Common myeloid progenitor, CD34-positive (primary cell): ENCODE results near the gene CCND3.
A peak's percentile ranks its signal among the peaks of the same experiment; 100 is the strongest.

ENCODE experiments used
- CTCF ChIA-PET: fragments of 350-600 bp; sonication (Branson Sonifier 250); formaldehyde crosslinking; loops from one replicate; lab custom pipeline; 2021; ENCODE audit warnings: antibody characterized with exemption; lab: Charles Lee
- POLR2A ChIA-PET: fragments of 350-600 bp; sonication (Branson Sonifier 250); formaldehyde crosslinking; loops from one replicate; lab custom pipeline; 2021; ENCODE audit warnings: antibody characterized with exemption; lab: Charles Lee
- DNase-seq, 3 donors: peaks; one replicate each; pipeline versions ENCODE4 v3.0.0 to v3.0.0-alpha.2; 2013
- H3K27ac ChIP-seq, 2 experiments: 1 replicate in 1 of 2; 2 replicates in 1 of 2; pipeline ENCODE4 v1.7.0; 2013; ENCODE audit warnings: inconsistent platforms in 2 of 2, low read length in 2 of 2, mild to moderate bottlenecking in 2 of 2, low read depth in 1 of 2, moderate library complexity in 1 of 2; ENCODE audit not compliant: severe bottlenecking in 2 of 2, insufficient read depth in 1 of 2, poor library complexity in 1 of 2
- H3K27me3 ChIP-seq, 5 experiments: replicated peaks in 2 of 5; 1 replicate in 3 of 5; 2 replicates in 2 of 5; pipeline versions ENCODE4 v1.6.1 to v1.7.0; 2013; ENCODE audit warnings: low read length in 4 of 5, mild to moderate bottlenecking in 2 of 5, moderate library complexity in 2 of 5, inconsistent platforms in 1 of 5; ENCODE audit not compliant: insufficient read depth in 5 of 5, control insufficient read depth in 4 of 5
- H3K36me3 ChIP-seq, 4 experiments: 1 replicate in 2 of 4; 2 replicates in 2 of 4; pipeline versions ENCODE4 v1.6.1 to v1.7.0; 2013; ENCODE audit warnings: low read length in 3 of 4, control low read depth in 1 of 4, mild to moderate bottlenecking in 1 of 4; ENCODE audit not compliant: control insufficient read depth in 4 of 4, insufficient read depth in 4 of 4
- H3K4me1 ChIP-seq, 4 experiments: 1 replicate in 3 of 4; 2 replicates in 1 of 4; pipeline versions ENCODE4 v1.6.1 to v1.7.1; 2013; ENCODE audit warnings: low read length in 3 of 4, mild to moderate bottlenecking in 3 of 4, control low read depth in 1 of 4, inconsistent platforms in 1 of 4, moderate library complexity in 1 of 4; ENCODE audit not compliant: control insufficient read depth in 4 of 4, insufficient read depth in 4 of 4; ENCODE audit errors: control extremely low read depth in 1 of 4
- H3K4me3 ChIP-seq, 7 experiments: 1 replicate in 4 of 7; 2 replicates in 3 of 7; pipeline versions ENCODE4 v1.5.1 to v1.7.0; 2013; ENCODE audit warnings: mild to moderate bottlenecking in 7 of 7, low read length in 6 of 7, moderate library complexity in 6 of 7, inconsistent platforms in 2 of 7, low read depth in 2 of 7, control low read depth in 1 of 7; ENCODE audit not compliant: insufficient read depth in 4 of 7, control insufficient read depth in 1 of 7; ENCODE audit errors: extremely low read depth in 1 of 7
- H3K9me3 ChIP-seq, 5 experiments: 1 replicate in 4 of 5; 2 replicates in 1 of 5; pipeline versions ENCODE4 v1.6.1 to v1.7.1; 2013; ENCODE audit warnings: low read length in 4 of 5, mild to moderate bottlenecking in 2 of 5, inconsistent platforms in 1 of 5, low read depth in 1 of 5, moderate library complexity in 1 of 5; ENCODE audit not compliant: control insufficient read depth in 4 of 5, insufficient read depth in 2 of 5; ENCODE audit errors: control extremely low read depth in 1 of 5
- WGBS: methylation state at CpG from one replicate; pipeline ENCODE4 v1.1.5; 2013; ENCODE audit not compliant: insufficient coverage; 5-methylcytosine and 5-hydroxymethylcytosine counted together

The CCND3 gene

DNA sequence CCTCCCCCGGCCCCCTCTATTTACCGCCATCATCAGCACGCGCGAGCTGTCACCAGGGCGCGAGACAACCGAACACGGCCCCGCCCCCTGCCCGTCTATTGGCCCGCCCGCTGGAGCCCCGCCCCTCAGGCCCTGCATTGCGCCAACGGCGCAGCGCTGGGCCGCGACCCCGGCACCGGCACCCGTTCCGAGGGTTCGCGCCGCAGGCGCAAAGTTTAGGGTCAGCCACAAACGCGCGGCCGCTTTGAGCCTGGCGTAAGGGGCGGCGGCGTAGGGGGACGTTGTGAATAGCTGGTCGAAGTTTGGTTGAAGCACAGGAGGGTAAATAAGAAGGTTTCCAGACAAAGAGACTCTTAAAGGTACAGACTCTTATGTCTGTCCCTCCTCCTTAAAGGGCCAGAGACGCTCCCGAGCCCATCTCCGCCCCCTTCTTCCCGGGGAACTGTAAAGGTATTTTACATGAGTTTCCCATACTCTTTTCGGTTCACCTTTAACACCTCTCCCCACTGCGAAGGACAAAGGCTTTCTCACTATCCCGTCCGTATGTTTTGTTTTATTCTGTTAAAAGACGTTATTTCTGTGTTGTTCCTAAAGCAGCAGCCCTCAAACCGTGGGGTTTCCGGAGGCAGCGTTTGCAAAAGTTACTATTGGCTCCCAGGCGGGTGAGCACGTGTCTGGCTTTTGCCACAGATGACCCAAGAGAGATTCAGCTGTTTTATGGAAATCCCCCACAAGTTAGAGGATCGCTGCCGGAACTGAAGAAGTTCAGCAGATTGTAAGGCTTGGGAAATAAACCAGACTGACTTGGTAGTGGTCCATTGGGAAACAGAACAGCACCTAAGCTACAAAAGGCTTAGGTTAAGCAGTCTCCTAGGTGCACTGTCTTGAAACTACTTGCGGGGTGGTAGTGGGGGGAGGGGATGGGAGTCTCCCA lies 46.0 kb downstream of the CCND3 start, which contains the start of gene USP49:
USP49 (minus strand) TSS at position 76 of the 934 bp plus-strand sequence. CDS start 88,392 bp downstream, outside the sequence.
- Histone ChIP-seq H3K4me3 (peak within 1 kb of the TSS; percentile 54 to 94 (median 86)), H3K9me3 (no peaks in the 10 kb centered on the region), H3K27me3 (no peaks in the 10 kb centered on the region), H3K27ac (peak within 1 kb of the TSS; percentile 89 to 96), H3K4me1 (peaks cover 11 to 30% (median 25%) of the 10 kb centered on the region in 4 experiments), H3K36me3 (peaks cover 0 to 3% (median 0%) of the 10 kb centered on the region in 4 experiments)
- POLR2A ChIA-PET = interaction anchor here (0.5 to 1.3 kb wide), 8 partner anchors 9 to 155 kb away, joined by 3 to 4 read pairs (median 3); partner anchors contain the start of genes BYSL and MED20
- 0% methylated on average over 32 of the region's 55 CpGs for WGBS
- DNase-seq = peak; percentile 88 to 96 (median 96)
- CTCF ChIA-PET = interaction anchor here (0.9 to 1.6 kb wide), 8 partner anchors 11 to 155 kb away, joined by 3 to 6 read pairs (median 4); partner anchors contain the start of gene TAF8

DNA sequence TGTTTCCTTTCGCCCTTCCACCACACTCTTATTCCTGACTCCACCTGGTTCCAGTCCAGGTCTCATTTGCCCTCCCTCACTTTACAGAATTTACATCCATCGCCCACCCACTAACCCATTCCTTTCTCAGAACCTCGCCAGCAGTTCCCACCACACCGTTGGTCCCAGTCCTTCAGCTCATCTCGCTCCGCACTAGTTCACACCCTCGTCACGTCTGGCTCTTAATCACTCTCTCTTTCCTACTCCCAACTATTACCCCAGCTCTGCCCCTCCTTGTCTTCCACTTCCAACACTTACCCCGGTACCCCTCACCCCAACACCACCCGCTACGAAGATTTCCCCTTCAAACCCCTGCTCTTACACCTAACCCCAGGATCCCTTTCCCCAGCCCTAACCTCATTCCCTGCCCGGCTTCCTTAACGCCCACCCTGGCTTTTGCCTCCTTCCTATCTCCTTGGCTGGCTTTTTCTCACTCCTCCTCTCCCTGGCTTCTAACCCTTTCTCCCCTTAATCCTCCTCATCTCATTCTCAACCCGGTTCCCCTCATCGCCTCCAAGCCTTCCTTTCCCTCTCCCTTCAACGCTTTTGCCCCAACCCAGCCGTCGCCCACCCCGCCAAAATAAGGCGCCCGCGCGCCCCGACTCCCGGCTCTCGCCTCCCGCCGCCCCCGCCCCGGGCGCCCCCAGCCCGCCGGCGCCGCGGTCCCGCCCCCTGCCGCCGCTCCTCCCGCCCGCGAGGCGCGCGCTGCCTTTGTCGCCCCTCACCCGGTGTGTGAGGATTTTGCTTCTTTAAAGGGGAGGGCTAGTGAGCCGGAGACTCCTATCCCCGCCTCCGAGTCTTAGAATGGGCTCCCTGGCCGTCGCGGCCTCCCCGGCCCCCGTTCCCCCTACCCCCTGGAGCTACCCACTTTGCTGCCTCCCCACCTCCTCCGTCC lies 47.0 kb downstream of the CCND3 start:
- 5% methylated on average over 24 of the region's 56 CpGs for WGBS
- ChIA-PET CTCF (interaction anchor here (0.6 to 2.0 kb wide), 5 partner anchors 13 to 150 kb away, joined by 3 to 4 read pairs (median 4); no protein-coding TSS in a partner anchor), POLR2A (interaction anchor here (0.5 to 1.3 kb wide), 6 partner anchors 10 to 156 kb away, joined by 3 read pairs; no protein-coding TSS in a partner anchor)
- no peaks in the 10 kb centered on the region for H3K9me3 ChIP-seq
- peaks cover 0 to 3% (median 0%) of the 10 kb centered on the region in 4 experiments for H3K36me3 ChIP-seq
- H3K27me3 ChIP-seq = no peaks in the 10 kb centered on the region
- peak in 2 of 3 donors; percentile 9 to 16 for DNase-seq
- H3K27ac ChIP-seq = peak overlapping the region in 1 of 2 experiments; percentile 96
- peak overlapping the region; percentile 31 to 94 (median 86) for H3K4me3 ChIP-seq
- peaks cover 11 to 30% (median 25%) of the 10 kb centered on the region in 4 experiments for H3K4me1 ChIP-seq

DNA sequence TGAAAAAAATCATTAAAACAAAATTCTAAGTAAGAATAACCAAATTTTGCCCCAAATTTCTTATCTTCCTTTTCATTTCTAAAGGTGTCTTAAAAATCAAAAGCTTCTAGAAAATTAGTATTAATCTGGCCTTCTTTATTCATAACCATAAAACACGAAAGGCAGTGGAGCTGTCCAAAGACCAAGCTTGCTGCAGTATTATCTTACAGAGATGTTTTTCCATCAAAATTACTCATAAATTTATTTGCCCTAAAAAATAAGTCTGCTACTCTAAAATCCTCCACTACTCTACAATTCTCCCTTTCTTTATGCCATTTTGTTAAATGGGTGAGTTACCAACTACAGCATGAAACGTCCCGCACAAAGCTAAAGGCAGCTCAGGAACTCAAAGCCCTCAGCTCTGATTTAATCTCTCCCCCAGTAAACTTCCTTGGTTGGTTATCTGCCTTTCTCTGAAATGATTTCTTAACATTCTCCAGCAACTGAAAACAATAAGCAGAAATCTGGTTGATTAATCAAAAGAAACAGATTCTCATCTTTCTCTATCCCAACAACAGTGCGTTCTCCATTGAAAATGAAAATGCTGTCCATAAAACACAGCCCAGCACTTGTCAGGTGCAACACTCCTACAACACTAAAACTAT lies 48.6 kb downstream of the CCND3 start:
- Histone ChIP-seq H3K4me1 (peaks cover 11 to 30% (median 25%) of the 10 kb centered on the region in 4 experiments), H3K36me3 (no peaks in the 10 kb centered on the region), H3K9me3 (no peaks in the 10 kb centered on the region), H3K27me3 (no peaks in the 10 kb centered on the region), H3K27ac (no peak overlapping the region), H3K4me3 (no peak overlapping the region)
- POLR2A ChIA-PET = no interaction called here
- DNase-seq = no peak
- WGBS = 65% methylated on average over 4 of the region's 4 CpGs
- CTCF ChIA-PET = interaction anchor here (0.9 to 2.0 kb wide), 5 partner anchors 9 to 106 kb away, joined by 3 to 8 read pairs (median 4); partner anchors contain the start of gene TOMM6

DNA sequence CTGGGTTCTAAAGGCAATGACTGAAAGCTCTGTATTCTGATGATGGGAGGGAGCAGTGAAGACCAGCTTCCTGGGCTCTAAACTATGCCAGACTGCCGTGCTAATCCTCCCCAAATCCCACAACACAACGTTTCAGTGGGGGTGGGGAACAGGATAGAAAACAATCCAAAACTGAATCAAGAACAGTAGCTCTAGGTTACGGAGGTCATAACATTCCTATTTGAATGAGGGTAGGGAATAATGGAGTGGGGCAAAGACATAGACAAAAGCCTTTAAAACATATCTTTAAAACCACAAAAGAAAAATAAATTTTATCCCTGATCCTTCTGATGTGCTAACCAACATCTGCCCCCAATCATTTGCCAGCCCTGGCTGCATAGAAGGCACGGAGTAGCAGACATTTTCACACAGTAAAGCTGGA lies 54.3 kb downstream of the CCND3 start:
- POLR2A ChIA-PET = no interaction called here
- CTCF ChIA-PET = interaction anchor here (1.2 to 1.7 kb wide), 3 partner anchors 10 to 101 kb away, joined by 3 to 5 read pairs (median 5); partner anchors contain the start of gene TOMM6
- Histone ChIP-seq H3K27me3 (no peaks in the 10 kb centered on the region), H3K4me3 (no peak overlapping the region), H3K9me3 (no peaks in the 10 kb centered on the region), H3K36me3 (no peaks in the 10 kb centered on the region), H3K4me1 (no peaks in the 10 kb centered on the region), H3K27ac (no peak overlapping the region)
- no peak for DNase-seq
- WGBS = no CpG with 5 or more reads among the region's 4 CpGs

DNA sequence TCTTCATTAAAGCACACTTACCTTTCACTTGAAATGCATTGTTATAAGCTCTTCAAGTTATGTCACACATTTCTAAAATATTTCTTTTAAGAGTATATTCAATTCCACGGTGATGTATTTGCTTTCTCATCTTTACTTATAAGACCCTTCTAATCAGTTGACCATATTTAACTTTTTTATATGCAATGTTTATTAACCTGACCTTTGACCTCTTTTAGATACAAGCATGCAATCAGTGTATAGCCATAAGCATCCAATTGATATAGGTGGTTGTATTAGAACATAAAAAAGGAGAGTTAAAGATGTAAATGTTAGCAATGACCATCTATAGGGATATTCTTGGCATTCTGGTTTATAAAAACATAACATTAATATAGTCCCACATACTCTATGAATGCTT lies 55.7 kb downstream of the CCND3 start:
- DNase-seq = no peak
- Histone ChIP-seq H3K4me3 (no peak overlapping the region), H3K36me3 (no peaks in the 10 kb centered on the region), H3K27me3 (no peaks in the 10 kb centered on the region), H3K27ac (no peak overlapping the region), H3K4me1 (no peaks in the 10 kb centered on the region), H3K9me3 (no peaks in the 10 kb centered on the region)
- POLR2A ChIA-PET = no interaction called here
- CTCF ChIA-PET = interaction anchor here (1.4 kb wide), 1 partner anchor 85 kb away, joined by 3 read pairs; no protein-coding TSS in a partner anchor
- no CpG with 5 or more reads among the region's 1 CpG for WGBS

DNA sequence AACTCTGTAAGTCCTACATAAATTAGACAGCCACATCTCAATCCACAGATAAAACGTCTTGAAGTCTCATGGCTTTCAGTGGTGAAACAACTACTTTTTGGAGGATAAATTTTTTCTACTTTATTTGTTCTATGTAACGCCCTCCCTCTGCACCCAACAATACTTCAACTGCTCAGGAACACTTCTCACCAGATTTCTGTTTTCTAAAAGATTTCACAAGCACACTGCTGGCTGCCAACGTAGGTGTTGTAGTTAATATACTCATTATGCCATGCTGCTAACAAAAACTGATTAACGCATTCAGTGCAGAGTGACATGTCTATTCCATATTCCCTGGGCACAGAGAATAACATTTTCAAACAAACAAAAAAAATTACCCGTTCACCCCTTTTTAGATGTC lies 56.7 kb downstream of the CCND3 start:
- H3K36me3 ChIP-seq = no peaks in the 10 kb centered on the region
- WGBS = no CpG with 5 or more reads among the region's 5 CpGs
- H3K4me3 ChIP-seq = no peak overlapping the region
- DNase-seq = no peak
- ChIA-PET POLR2A (no interaction called here), CTCF (no interaction called here)
- no peaks in the 10 kb centered on the region for H3K27me3 ChIP-seq
- H3K27ac ChIP-seq = no peak overlapping the region
- H3K9me3 ChIP-seq = no peaks in the 10 kb centered on the region
- no peaks in the 10 kb centered on the region for H3K4me1 ChIP-seq
